MCF 10A (cell line): ENCODE results near the gene EMB. TPM values are rescaled to one million over a fixed set of nuclear protein-coding genes. Genes with fewer than 3 reads are reported as not detected.
A peak's percentile ranks its signal among the peaks of the same experiment; 100 is the strongest.
"Not testable (repeated sequence)": the region's sequence is repeated elsewhere in the genome, so short reads cannot be mapped to it uniquely, and the experiment has no call there.

Experiments used
- Bru-seq: library from RNA; stranded (reverse); fragments of 400-500 nt; gene quantifications from one replicate; lab custom pipeline; 2021; lab: Mats Ljungman, UMichigan
- BruChase-seq, 2 experiments: library from RNA; stranded (reverse); fragments of 400-500 nt; gene quantifications; one replicate each; lab custom pipeline; 2021; lab: Mats Ljungman, UMichigan
- BruUV-seq: library from RNA; stranded (reverse); fragments of 400-500 nt; replicated peaks from 2 replicates; lab custom pipeline; 2021; lab: Mats Ljungman, UMichigan
- CTCF ChIA-PET: fragments of 300-600 bp; sonication (Branson Sonifier 250); formaldehyde crosslinking; extraction: SDS; loops from one replicate; lab custom pipeline; 2021; ENCODE audit warnings: antibody characterized with exemption, inconsistent platforms; lab: Yijun Ruan, JAX
- POLR2A ChIA-PET: fragments of 300-600, 350-650 bp; sonication (Branson Sonifier 250); formaldehyde crosslinking; extraction: SDS; loops from one replicate; lab custom pipeline; 2020; ENCODE audit warnings: antibody characterized with exemption, inconsistent platforms; lab: Yijun Ruan, JAX
- DNase-seq: peaks from one replicate; pipeline ENCODE4 v3.0.0-alpha.2; 2018; ENCODE audit not compliant: unreplicated experiment
- H3K27ac Mint-ChIP-seq: one replicate; pipeline ENCODE4 v1.8.0; 2022; ENCODE audit warnings: mild to moderate bottlenecking, low read depth, mixed read lengths; ENCODE audit not compliant: unreplicated experiment
- H3K27me3 Mint-ChIP-seq: one replicate; pipeline ENCODE4 v1.8.0; 2022; ENCODE audit warnings: mixed read lengths; ENCODE audit not compliant: insufficient read depth, unreplicated experiment
- H3K36me3 Mint-ChIP-seq: one replicate; pipeline ENCODE4 v1.8.0; 2022; ENCODE audit warnings: mild to moderate bottlenecking, moderate library complexity, mixed read lengths; ENCODE audit not compliant: insufficient read depth, unreplicated experiment
- H3K4me1 Mint-ChIP-seq: one replicate; pipeline ENCODE4 v1.8.0; 2022; ENCODE audit warnings: mixed read lengths; ENCODE audit not compliant: insufficient read depth, unreplicated experiment
- H3K4me3 Mint-ChIP-seq: one replicate; pipeline ENCODE4 v1.8.0; 2022; ENCODE audit warnings: mild to moderate bottlenecking, moderate library complexity, mixed read lengths; ENCODE audit not compliant: unreplicated experiment
- H3K9me3 Mint-ChIP-seq: one replicate; pipeline ENCODE4 v1.8.0; 2022; ENCODE audit warnings: mixed read lengths; ENCODE audit not compliant: unreplicated experiment
- intact Hi-C: fragments of 100-400 bp; cut with micrococcal nuclease; formaldehyde crosslinking; loops from 2 replicates; pipeline ENCODE4 v1.14.1; 2022
- long read RNA-seq: library from polyadenylated mRNA; stranded (forward); transcript quantifications from one replicate; pipeline ENCODE4 v2.0.0, GENCODE V29; 2022
- total RNA-seq: library from RNA; stranded (reverse); gene quantifications from 2 replicates; pipeline ENCODE4 v1.2.3, GENCODE V29; 2022
- TF ChIP-seq, protein P1 (sequence below): fragments of 200-600 bp; IDR thresholded peaks from one replicate; pipeline ENCODE4 v1.8.0; 2022; ENCODE audit warnings: antibody characterized with exemption, mild to moderate bottlenecking; ENCODE audit not compliant: unreplicated experiment

Gene EMB, protein sequence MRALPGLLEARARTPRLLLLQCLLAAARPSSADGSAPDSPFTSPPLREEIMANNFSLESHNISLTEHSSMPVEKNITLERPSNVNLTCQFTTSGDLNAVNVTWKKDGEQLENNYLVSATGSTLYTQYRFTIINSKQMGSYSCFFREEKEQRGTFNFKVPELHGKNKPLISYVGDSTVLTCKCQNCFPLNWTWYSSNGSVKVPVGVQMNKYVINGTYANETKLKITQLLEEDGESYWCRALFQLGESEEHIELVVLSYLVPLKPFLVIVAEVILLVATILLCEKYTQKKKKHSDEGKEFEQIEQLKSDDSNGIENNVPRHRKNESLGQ
- total RNA-seq = 27.7 and 31.2 TPM in 2 replicates
- Bru-seq, nascent RNA = percentile 72 among the genes with signal in this experiment
- BruChase-seq, experiment 1, labeled RNA remaining after a 6-hour chase = percentile 82 among the genes with signal in this experiment
- percentile 85 among the genes with signal in this experiment for BruChase-seq, experiment 2, labeled RNA remaining after a 2-hour chase
- long read RNA-seq, full-length matches to known transcripts = 23 of 30 reads
- long read RNA-seq, partial matches to known transcripts = 4 of 30 reads
- long read RNA-seq, other reads (novel, unspliced or antisense) = 3 of 30 reads

DNA sequence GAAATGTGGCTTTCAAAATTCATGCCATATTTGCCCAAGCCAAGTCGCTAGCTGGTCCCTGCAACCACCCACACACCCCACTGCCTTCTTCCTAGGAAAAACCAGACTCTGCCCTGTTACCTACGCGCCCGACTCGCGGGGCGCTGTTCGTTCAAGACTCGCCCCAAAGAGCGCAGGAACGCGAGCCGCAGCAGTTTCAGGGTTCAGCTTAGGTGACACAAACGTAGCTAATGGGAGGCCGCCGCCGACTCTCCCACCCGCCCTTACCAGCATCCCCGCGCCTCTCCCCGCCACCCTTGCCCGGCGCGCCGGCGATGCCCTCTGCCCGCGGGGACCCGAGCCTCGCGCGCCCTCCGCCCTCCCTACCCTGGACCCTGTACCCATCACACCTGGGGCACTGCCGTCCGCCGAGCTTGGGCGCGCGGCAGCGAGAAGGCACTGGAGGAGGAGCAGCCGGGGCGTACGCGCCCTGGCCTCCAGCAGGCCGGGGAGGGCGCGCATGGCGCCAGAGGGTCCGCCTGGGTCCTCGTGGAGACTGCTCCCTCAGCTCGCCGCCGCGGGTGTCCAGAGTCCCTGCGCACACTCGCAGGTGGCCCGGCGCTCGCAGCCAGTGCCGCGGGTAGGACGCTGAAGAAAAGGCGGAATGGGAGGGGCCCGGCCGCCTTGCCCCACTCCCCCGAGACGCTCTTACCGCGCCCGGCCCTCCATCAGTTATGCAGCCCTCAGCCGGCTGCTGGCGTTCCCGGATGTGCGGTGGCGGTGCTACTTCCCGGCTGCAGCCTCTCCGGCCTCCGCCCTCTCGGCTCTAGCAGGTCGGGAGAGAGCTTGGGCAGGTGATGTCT, at the start of gene EMB:
TSS of gene EMB (minus strand) at position 638 of the 842 bp plus-strand sequence. CDS start at position 501, 137 bp downstream.
- Mint-ChIP-seq H3K36me3 (no peaks in the 10 kb centered on the region), H3K4me1 (peaks cover 20% of the 10 kb centered on the region), H3K4me3 (peak within 1 kb of the TSS; percentile 86), H3K27me3 (no peaks in the 10 kb centered on the region), H3K9me3 (no peaks in the 10 kb centered on the region), H3K27ac (peak within 1 kb of the TSS; percentile 81)
- intact Hi-C loops = loop anchor here (2.0 to 5.0 kb wide), 3 partner anchors 49 to 310 kb away; no protein-coding TSS in a partner anchor
- DNase-seq = peak; percentile 75
- no TSS peak for BruUV-seq
- CTCF ChIA-PET = interaction anchor here (0.5 to 2.1 kb wide), 15 partner anchors 9 to 1732 kb away, joined by 3 to 8 read pairs (median 3); no protein-coding TSS in a partner anchor
- POLR2A ChIA-PET = interaction anchor here (0.6 to 2.2 kb wide), 19 partner anchors 10 to 305 kb away, joined by 3 to 12 read pairs (median 3); no protein-coding TSS in a partner anchor
- TF ChIP-seq, protein P1, sequence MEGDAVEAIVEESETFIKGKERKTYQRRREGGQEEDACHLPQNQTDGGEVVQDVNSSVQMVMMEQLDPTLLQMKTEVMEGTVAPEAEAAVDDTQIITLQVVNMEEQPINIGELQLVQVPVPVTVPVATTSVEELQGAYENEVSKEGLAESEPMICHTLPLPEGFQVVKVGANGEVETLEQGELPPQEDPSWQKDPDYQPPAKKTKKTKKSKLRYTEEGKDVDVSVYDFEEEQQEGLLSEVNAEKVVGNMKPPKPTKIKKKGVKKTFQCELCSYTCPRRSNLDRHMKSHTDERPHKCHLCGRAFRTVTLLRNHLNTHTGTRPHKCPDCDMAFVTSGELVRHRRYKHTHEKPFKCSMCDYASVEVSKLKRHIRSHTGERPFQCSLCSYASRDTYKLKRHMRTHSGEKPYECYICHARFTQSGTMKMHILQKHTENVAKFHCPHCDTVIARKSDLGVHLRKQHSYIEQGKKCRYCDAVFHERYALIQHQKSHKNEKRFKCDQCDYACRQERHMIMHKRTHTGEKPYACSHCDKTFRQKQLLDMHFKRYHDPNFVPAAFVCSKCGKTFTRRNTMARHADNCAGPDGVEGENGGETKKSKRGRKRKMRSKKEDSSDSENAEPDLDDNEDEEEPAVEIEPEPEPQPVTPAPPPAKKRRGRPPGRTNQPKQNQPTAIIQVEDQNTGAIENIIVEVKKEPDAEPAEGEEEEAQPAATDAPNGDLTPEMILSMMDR = peak; percentile 27

DNA sequence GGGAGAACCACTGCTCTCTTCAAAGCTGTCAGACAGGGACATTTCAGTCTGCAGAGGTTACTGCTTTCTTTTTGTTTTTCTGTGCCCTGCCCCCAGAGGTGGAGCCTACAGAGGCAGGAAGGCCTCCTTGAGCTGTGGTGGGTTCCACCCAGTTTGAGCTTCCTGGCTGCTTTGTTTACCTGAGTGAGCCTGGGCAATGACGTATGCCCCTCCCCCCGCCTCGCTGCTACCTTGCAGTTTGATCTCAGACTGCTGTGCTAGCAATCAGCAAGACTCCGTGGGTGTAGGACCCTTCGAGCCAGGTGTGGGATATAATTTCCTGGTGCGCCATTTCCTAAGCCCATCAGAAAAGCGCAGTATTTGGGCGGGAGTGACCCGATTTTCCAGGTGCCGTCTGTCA, 48.4 kb upstream of the EMB start:
- H3K9me3 Mint-ChIP-seq, DNase-seq, BruUV-seq, H3K4me1 Mint-ChIP-seq, intact Hi-C loops, POLR2A ChIA-PET, H3K36me3 Mint-ChIP-seq, H3K27ac Mint-ChIP-seq, H3K4me3 Mint-ChIP-seq, H3K27me3 Mint-ChIP-seq: not testable (repeated sequence)
- CTCF ChIA-PET = interaction anchor here (1.0 kb wide), 1 partner anchor 50 kb away, joined by 3 read pairs; no protein-coding TSS in a partner anchor

DNA sequence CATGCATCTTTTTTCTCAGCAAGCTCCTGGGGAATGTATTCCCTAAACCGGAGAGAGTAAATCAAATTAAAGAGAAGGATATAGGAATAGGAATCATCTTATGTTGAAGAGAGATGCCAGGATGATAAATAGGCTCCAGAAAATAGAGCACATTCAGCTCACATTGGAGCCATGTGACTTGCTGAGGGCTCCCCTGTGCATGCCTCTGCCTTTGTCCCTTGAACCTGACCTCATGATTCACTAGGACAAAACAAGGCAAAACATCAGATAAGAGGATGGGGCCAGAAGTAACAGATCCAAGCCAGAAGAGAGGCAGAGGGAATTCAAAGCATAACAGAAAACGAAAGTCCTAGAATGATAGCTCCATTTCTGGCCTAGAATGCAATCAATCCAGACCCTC, 37.7 kb upstream of the EMB start:
- H3K4me1 Mint-ChIP-seq, CTCF ChIA-PET, H3K9me3 Mint-ChIP-seq, H3K27ac Mint-ChIP-seq, H3K27me3 Mint-ChIP-seq, DNase-seq, POLR2A ChIA-PET, intact Hi-C loops, BruUV-seq, H3K4me3 Mint-ChIP-seq, H3K36me3 Mint-ChIP-seq: not testable (repeated sequence)

DNA sequence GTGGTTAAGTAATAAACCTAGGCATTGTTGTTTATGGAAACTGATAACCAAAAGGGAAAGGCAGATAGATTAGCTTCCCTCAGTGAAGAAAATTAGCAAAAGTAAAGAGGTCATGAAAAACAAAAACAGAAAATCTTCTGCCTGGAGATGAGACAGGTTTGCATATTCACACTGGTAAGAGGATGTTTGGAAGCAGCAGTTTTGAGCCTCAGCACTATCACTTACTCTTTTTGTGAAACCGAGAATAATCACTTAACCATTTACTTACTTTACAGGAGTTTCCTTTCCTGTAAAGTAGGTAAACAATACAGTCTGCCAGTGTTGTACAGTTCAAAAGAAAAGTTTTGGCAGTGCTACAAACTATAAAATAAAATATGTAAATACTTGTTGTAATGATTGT, 35.5 kb upstream of the EMB start:
- no TSS peak for BruUV-seq
- DNase-seq = no peak
- H3K36me3 Mint-ChIP-seq = no peaks in the 10 kb centered on the region
- H3K9me3 Mint-ChIP-seq = no peaks in the 10 kb centered on the region
- no peaks in the 10 kb centered on the region for H3K4me1 Mint-ChIP-seq
- no peak overlapping the region for H3K4me3 Mint-ChIP-seq
- TF ChIP-seq, protein P1 = no peak
- intact Hi-C loops = no loop called here
- no peak overlapping the region for H3K27ac Mint-ChIP-seq
- ChIA-PET CTCF (no interaction called here), POLR2A (interaction anchor here (1.0 kb wide), 1 partner anchor 35 kb away, joined by 3 read pairs; no protein-coding TSS in a partner anchor)
- no peaks in the 10 kb centered on the region for H3K27me3 Mint-ChIP-seq

DNA sequence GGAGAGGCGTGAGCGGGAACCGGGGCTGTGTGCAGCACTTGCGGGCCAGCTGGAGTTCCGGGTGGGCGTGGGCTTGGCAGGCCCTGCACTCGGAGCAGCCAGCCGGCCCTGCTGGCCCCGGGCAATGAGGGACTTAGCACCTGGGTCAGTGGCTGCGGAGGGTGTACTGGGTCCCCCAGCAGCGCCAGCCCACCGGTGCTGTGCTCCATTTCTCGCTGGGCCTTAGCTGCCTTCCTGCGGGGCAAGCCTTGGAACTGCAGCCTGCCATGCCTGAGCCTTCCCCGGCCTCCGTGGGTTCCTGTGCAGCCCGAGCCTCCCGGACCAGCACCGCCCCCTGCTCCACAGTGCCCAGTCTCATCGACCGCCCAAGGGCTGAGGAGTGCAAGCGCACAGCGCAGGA, 23.9 kb upstream of the EMB start:
- DNase-seq, intact Hi-C loops, H3K36me3 Mint-ChIP-seq, H3K27ac Mint-ChIP-seq, H3K27me3 Mint-ChIP-seq, H3K4me3 Mint-ChIP-seq, H3K4me1 Mint-ChIP-seq, BruUV-seq: not testable (repeated sequence)
- CTCF ChIA-PET = interaction anchor here (1.0 kb wide), 1 partner anchor 24 kb away, joined by 3 read pairs; the partner anchor contains the start of gene EMB
- POLR2A ChIA-PET = interaction anchor here (0.6 kb wide), 1 partner anchor 197 kb away, joined by 3 read pairs; no protein-coding TSS in a partner anchor
- peaks cover 11% of the 10 kb centered on the region for H3K9me3 Mint-ChIP-seq
